Measurements from ENCODE around the gene LDB3. TPM values are rescaled to one million over a fixed set of nuclear protein-coding genes. Genes with fewer than 3 reads are reported as not detected.

Gene LDB3
- total and polyA plus RNA-seq, 9 of the 15 experiments (the other 6 are each of a cell fraction or from before 2014, with no cell fraction given) = 0.03 TPM; not detected in 8

- TF ChIP-seq CHD7 (IDR thresholded peaks at IDR 0.05; ENCODE audit: low read depth, low read length) = no peak
- no peak for TF ChIP-seq ZNF436 (CRISPR knock-in tag; IDR thresholded peaks at IDR 0.05)
- TF ChIP-seq ARID1B (IDR thresholded peaks at IDR 0.05) = 0 out of 2 replicates have a peak, but pooled peaks have one; percentile 22
- 0 out of 2 replicates have a peak, but pooled peaks have one; percentile 4 for TF ChIP-seq CBFA2T3 (IDR thresholded peaks at IDR 0.05)
- peak; percentile 70; the same call in 1 of the 2 replicates for TF ChIP-seq GABPB1 (CRISPR knock-in tag; IDR thresholded peaks at IDR 0.05)
- TF ChIP-seq ZNF431 (CRISPR knock-in tag; IDR thresholded peaks at IDR 0.05) = peak; percentile 26; the same call in 1 of the 2 replicates
Measured at GRCh38 chr10:86678999-86679792, 10.9 kb downstream of the LDB3 start (continued).
